IMR-90 (cell line): ENCODE results near the gene RASGRF1. TPM values are rescaled to one million over a fixed set of nuclear protein-coding genes. Genes with fewer than 3 reads are reported as not detected.

Experiments used
- ATAC-seq: fragments of 200-7000 bp; cut with Tn5 transposase; 2 replicates; pipeline ENCODE4 v1.9.1; 2020; ENCODE audit warnings: low read depth, mild to moderate bottlenecking, moderate library complexity
- BruUV-seq: library from RNA; stranded (reverse); fragments of 400-500 nt; replicated peaks from 2 replicates; lab custom pipeline; 2021; lab: Mats Ljungman, UMichigan
- CTCF ChIA-PET: fragments of 300-600 bp; formaldehyde crosslinking; extraction: SDS; loops from one replicate; lab custom pipeline; 2021; ENCODE audit warnings: antibody characterized with exemption; lab: Yijun Ruan, JAX
- POLR2A ChIA-PET: fragments of 300-600 bp; sonication (Branson Sonifier 250); formaldehyde crosslinking; loops from one replicate; lab custom pipeline; 2022; ENCODE audit warnings: antibody characterized with exemption; ENCODE audit not compliant: unreplicated experiment; lab: Charles Lee
- DNase-seq: peaks from one replicate; pipeline ENCODE4 v3.0.0; 2013
- H2AFZ ChIP-seq: replicated peaks from 2 replicates; pipeline ENCODE3; 2013; ENCODE audit warnings: low read length, mild to moderate bottlenecking; ENCODE audit not compliant: poor library complexity
- H2AK5ac ChIP-seq: 2 replicates; pipeline ENCODE4 v1.6.1; 2013; ENCODE audit warnings: low read depth, low read length, inconsistent platforms
- H2AK9ac ChIP-seq: replicated peaks from 2 replicates; pipeline ENCODE3; 2013; ENCODE audit warnings: mild to moderate bottlenecking, low read depth, low read length, moderate library complexity; ENCODE audit not compliant: poor library complexity
- H2BK120ac ChIP-seq: 2 replicates; pipeline ENCODE4 v1.6.1; 2013; ENCODE audit warnings: low read depth, low read length, inconsistent platforms
- H2BK15ac ChIP-seq: 3 replicates; pipeline ENCODE4 v1.6.1; 2013; ENCODE audit warnings: low read depth, low read length, inconsistent platforms
- H2BK20ac ChIP-seq: 2 replicates; pipeline ENCODE4 v1.6.1; 2013; ENCODE audit warnings: low read depth, mild to moderate bottlenecking, inconsistent platforms, low read length, moderate library complexity
- H2BK5ac ChIP-seq: 2 replicates; pipeline ENCODE4 v1.6.1; 2013; ENCODE audit warnings: mild to moderate bottlenecking, low read depth, low read length, inconsistent platforms; ENCODE audit not compliant: poor library complexity, severe bottlenecking
- H3K14ac ChIP-seq: replicated peaks from 2 replicates; pipeline ENCODE4 v1.6.1; 2013; ENCODE audit warnings: low read depth, low read length, inconsistent platforms
- H3K18ac ChIP-seq: 2 replicates; pipeline ENCODE4 v1.6.1; 2013; ENCODE audit warnings: low read depth, low read length, control low read depth
- H3K23ac ChIP-seq: 2 replicates; pipeline ENCODE4 v1.6.1; 2013; ENCODE audit warnings: low read depth, low read length, inconsistent platforms
- H3K27ac ChIP-seq: 2 replicates; pipeline ENCODE4 v1.5.1; 2013; ENCODE audit warnings: mild to moderate bottlenecking, control low read depth, low read length; ENCODE audit not compliant: insufficient read depth
- H3K27me3 ChIP-seq: 2 replicates; pipeline ENCODE4 v1.6.1; 2013; ENCODE audit warnings: low read length; ENCODE audit not compliant: control insufficient read depth, insufficient read depth
- H3K36me3 ChIP-seq: 2 replicates; pipeline ENCODE4 v1.6.1; 2013; ENCODE audit warnings: low read length, mixed read lengths; ENCODE audit not compliant: control insufficient read depth, insufficient read depth
- H3K4ac ChIP-seq: 2 replicates; pipeline ENCODE4 v1.6.1; 2013; ENCODE audit warnings: low read depth, low read length, inconsistent platforms
- H3K4me1 ChIP-seq: 2 replicates; pipeline ENCODE4 v1.6.1; 2013; ENCODE audit warnings: low read length, mixed read lengths; ENCODE audit not compliant: control insufficient read depth, insufficient read depth
- H3K4me2 ChIP-seq: 2 replicates; pipeline ENCODE4 v1.6.1; 2013; ENCODE audit warnings: low read depth, mild to moderate bottlenecking, control low read depth, low read length, moderate library complexity
- H3K4me3 ChIP-seq: 2 replicates; pipeline ENCODE4 v1.5.1; 2013; ENCODE audit warnings: low read depth, mild to moderate bottlenecking, control low read depth, low read length, moderate library complexity; ENCODE audit not compliant: insufficient read depth
- H3K56ac ChIP-seq: 2 replicates; pipeline ENCODE4 v1.6.1; 2013; ENCODE audit warnings: low read length, inconsistent platforms; ENCODE audit not compliant: insufficient read depth; ENCODE audit errors: extremely low read depth
- H3K79me1 ChIP-seq, 2 experiments: 2 replicates each; pipeline ENCODE4 v1.6.1; 2013; ENCODE audit warnings: low read length in 2 of 2, inconsistent platforms in 1 of 2, low read depth in 1 of 2
- H3K9ac ChIP-seq: 2 replicates; pipeline ENCODE4 v1.6.1; 2013; ENCODE audit warnings: low read depth, low read length, control low read depth
- H3K9me1 ChIP-seq: 2 replicates; pipeline ENCODE4 v1.6.1; 2013; ENCODE audit warnings: low read length, inconsistent platforms; ENCODE audit not compliant: insufficient read depth
- H3K9me3 ChIP-seq: 2 replicates; pipeline ENCODE4 v1.6.1; 2013; ENCODE audit warnings: low read length; ENCODE audit not compliant: control insufficient read depth, insufficient read depth
- H4K20me1 ChIP-seq: 2 replicates; pipeline ENCODE4 v1.6.1; 2013; ENCODE audit warnings: low read length, inconsistent platforms; ENCODE audit not compliant: insufficient read depth
- H4K5ac ChIP-seq: 2 replicates; pipeline ENCODE4 v1.6.1; 2013; ENCODE audit warnings: mild to moderate bottlenecking, low read depth, low read length, control low read depth
- H4K8ac ChIP-seq, 2 experiments: 2 replicates each; pipeline ENCODE4 v1.6.1; 2013; ENCODE audit warnings: low read depth in 2 of 2, low read length in 2 of 2, control low read depth in 1 of 2, inconsistent platforms in 1 of 2
- H4K91ac ChIP-seq: 2 replicates; pipeline ENCODE4 v1.6.1; 2013; ENCODE audit warnings: low read depth, low read length, inconsistent platforms; ENCODE audit not compliant: insufficient read depth
- CEBPB ChIP-seq: IDR thresholded peaks from 2 replicates; pipeline ENCODE4 v1.6.1; 2012; ENCODE audit warnings: low read depth, low read length, improper control_type of control experiment
- ELK1 ChIP-seq: fragments of 150-350 bp; IDR thresholded peaks from 2 replicates; pipeline ENCODE4 v1.6.1; 2016; ENCODE audit warnings: low read depth, mild to moderate bottlenecking, low read length, moderate library complexity, borderline replicate concordance
- FOS ChIP-seq: fragments of 150-350 bp; IDR thresholded peaks from 2 replicates; pipeline ENCODE4 v1.6.1; 2016; ENCODE audit warnings: low read depth, low read length
- MAZ ChIP-seq: IDR thresholded peaks from 2 replicates; pipeline ENCODE4 v1.6.1; 2012; ENCODE audit warnings: low read depth, mild to moderate bottlenecking, low read length, improper control_type of control experiment, moderate library complexity, borderline replicate concordance
- MXI1 ChIP-seq: IDR thresholded peaks from 2 replicates; pipeline ENCODE4 v1.6.1; 2012; ENCODE audit warnings: low read depth, mild to moderate bottlenecking, low read length, moderate library complexity, borderline replicate concordance
- POLR2A ChIP-seq: IDR thresholded peaks from 2 replicates; pipeline ENCODE4 v1.6.1; 2012; ENCODE audit warnings: mild to moderate bottlenecking, low read depth, low read length
- RFX5 ChIP-seq: IDR thresholded peaks from 2 replicates; pipeline ENCODE4 v1.8.0; 2012; ENCODE audit warnings: low read depth, mild to moderate bottlenecking, low read length, moderate library complexity
- USF2 ChIP-seq: fragments of 150-350 bp; IDR thresholded peaks from 2 replicates; pipeline ENCODE4 v1.6.1; 2017; ENCODE audit warnings: mild to moderate bottlenecking, antibody characterized with exemption, low read length, low read depth
- WGBS, 2 experiments: methylation state at CpG; one replicate each; pipeline versions ENCODE4 v1.1.5 to v1.1.7; 2013; ENCODE audit warnings: missing lambda C conversion rate in 2 of 2; ENCODE audit not compliant: insufficient read length in 1 of 2; ENCODE audit errors: extremely low coverage in 2 of 2; 5-methylcytosine and 5-hydroxymethylcytosine counted together
- dilution Hi-C: fragments of 300-500 bp; cut with HindIII; formaldehyde crosslinking; loops from one replicate; pipeline ENCODE4 v1.14.3; 2018; ENCODE audit warnings: low sequenced_read_pairs; ENCODE audit not compliant: unreplicated experiment
- in situ Hi-C: fragments of 300-500 bp; cut with MboI; formaldehyde crosslinking; loops from 3 replicates; pipeline ENCODE4 v1.14.3; 2019; ENCODE audit warnings: low sequenced_read_pairs, inconsistent platforms, mixed read lengths
- intact Hi-C: fragments of 100-400 bp; cut with micrococcal nuclease; formaldehyde crosslinking; loops from 2 replicates; pipeline ENCODE4 v1.10.0; 2022
- polyA plus RNA-seq, 3 experiments: library from polyadenylated mRNA; depleted of rRNA; stranded (reverse); fragments of >200 nt; gene quantifications; 2 replicates each; pipeline ENCODE4 v1.2.3, GENCODE V29; 2012; ENCODE audit warnings: low replicate concordance in 1 of 3
- total RNA-seq: library from RNA; depleted of rRNA; stranded (reverse); fragments of >200 nt; gene quantifications from 2 replicates; pipeline ENCODE4 v1.2.3, GENCODE V29; 2012

Gene RASGRF1
- total and polyA plus RNA-seq, 2 of the 4 experiments (the other 2 are of a cell fraction): under 0.01 to 0.15 TPM

GRCh38 chr15:78985859-78986475, 104.6 kb downstream of the RASGRF1 start:
- Histone ChIP-seq H3K27ac (no peak overlapping the region), H2BK5ac (no peak overlapping the region), H2AK9ac (no peak overlapping the region), H3K27me3 (no peaks in the 10 kb centered on the region; the same call in 1 of the 2 replicates), H3K36me3 (no peaks in the 10 kb centered on the region), H2AK5ac (no peak overlapping the region), H4K5ac (no peak overlapping the region), H4K20me1 (no peaks in the 10 kb centered on the region), H3K4me3 (no peak overlapping the region), H3K4me2 (no peak overlapping the region), H4K91ac (no peak overlapping the region), H4K8ac (no peak overlapping the region), H3K9me1 (peaks cover 11% of the 10 kb centered on the region), H2AFZ (no peak overlapping the region), H3K18ac (no peak overlapping the region), H3K23ac (no peak overlapping the region), H3K56ac (no peak overlapping the region), H2BK20ac (peak overlapping the region; percentile 29; the same call in 1 of the 2 replicates), H2BK15ac (no peak overlapping the region; the same call in 2 of the 3 replicates), H3K9me3 (no peaks in the 10 kb centered on the region), H3K14ac (no peak overlapping the region), H2BK120ac (peak overlapping the region; percentile 38; the same call in 1 of the 2 replicates), H3K4me1 (peaks cover 19% of the 10 kb centered on the region), H3K4ac (no peak overlapping the region), H3K9ac (no peak overlapping the region), H3K79me1 (no peaks in the 10 kb centered on the region; a peak in 1 of 4 replicates)
- TF ChIP-seq USF2 (no peak), RFX5 (no peak), CEBPB (no peak), ELK1 (no peak), MXI1 (no peak), POLR2A (no peak), MAZ (no peak), FOS (no peak)
- no TSS peak for BruUV-seq
- POLR2A ChIA-PET: no interaction called here
- dilution Hi-C loops (no loop called here), intact Hi-C loops (no loop called here), in situ Hi-C loops (no loop called here)
- ATAC-seq (no peak), DNase-seq (no peak)
- no CpG with 5 or more reads among the region's 6 CpGs for WGBS, 2 experiments
- CTCF ChIA-PET: interaction anchor here (0.6 kb wide), 1 partner anchor 25 kb away, joined by 4 read pairs; no protein-coding TSS in a partner anchor
